HG03457 (cell line): ENCODE measurements around the gene SGTA.

ENCODE experiments used
- ATAC-seq: cut with Tn5 transposase; IDR thresholded peaks from one replicate; pipeline ENCODE4 v1.9.1; 2021; ENCODE audit warnings: moderate number of reproducible peaks; ENCODE audit not compliant: unreplicated experiment

Gene SGTA

DNA sequence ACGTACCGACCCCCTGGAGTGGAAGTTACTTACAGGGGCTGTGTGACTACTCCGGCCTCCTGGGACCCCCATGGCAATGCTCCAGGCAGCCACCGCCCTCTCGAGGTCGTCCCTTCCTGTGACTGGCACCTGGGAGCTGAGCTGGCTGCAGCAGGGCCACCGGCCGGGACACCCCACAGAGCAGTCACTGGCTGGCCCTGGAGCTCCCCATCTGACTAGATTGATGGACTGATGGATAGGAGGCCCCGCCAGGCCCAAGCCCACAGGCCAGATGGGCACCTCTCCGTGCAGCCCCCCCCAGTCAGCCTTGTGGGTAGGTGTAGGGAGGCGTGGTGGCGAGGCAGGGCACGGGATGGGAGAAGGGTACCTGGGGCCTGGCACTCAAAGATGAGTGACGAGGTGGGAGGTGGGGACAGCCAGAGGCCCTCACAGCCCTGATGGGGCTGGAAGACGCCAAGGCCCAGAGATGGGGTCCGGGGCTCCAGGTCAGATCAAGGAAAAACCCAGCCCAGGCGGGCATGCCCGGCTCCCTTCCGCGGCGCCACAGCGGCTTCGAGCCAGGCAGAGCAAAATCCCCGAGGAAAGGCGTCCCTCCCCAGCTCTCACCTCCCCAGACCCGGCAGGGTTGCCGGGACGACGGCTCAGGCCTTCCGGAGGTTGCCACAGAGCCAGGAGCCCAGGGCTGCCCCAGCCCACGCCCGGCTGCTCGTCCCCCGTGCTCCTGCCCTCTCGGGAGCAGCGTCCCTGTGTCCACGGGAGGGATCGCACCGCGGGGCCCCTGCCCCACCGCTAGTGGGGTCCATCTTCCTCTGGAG lies 51.7 kb downstream of the SGTA start:
- no peak for ATAC-seq

DNA sequence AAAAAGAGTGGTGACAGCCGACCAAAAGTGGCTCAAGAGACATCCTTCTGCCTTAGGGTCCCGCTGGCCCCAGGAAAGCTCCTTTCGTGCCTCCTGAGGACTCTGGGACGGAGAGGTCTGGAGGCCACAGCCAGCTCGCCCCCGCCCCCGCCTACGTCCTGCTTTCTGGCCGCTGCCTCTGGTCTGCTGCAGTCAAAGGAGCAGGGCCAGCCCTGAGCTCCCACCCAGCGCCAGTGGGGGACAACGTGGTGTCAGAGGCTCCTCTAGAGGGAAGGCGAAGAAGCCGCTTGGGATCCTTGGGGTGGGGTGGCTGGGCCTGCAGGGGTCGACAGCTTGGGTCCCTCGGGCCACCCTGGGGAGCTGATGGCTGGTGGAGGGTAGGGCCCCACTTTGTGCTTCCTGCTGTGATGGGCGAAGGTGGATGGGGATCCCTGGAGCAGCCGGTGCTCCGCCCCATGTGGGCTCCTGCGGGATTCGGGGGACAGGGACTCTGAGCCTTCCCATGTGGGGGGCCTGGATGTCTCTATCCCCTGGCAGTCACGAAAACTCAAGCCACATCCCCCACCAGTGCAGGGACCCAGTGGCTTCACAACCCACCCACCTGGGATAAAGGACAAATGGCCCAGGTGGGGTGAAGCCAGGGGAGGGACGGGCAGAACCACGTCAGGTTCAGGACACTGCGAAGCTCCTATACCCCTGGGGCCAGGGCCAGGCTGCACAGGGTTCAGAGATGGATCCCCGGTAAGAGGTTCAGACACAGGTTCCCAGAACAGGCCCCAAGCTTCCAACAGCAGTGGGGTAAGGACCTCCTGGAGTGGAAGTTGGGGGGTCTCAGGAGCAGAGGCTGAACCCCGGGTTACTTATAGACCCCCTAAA lies 52.9 kb downstream of the SGTA start:
- no peak for ATAC-seq

- no peak for ATAC-seq
Observed at GRCh38 chr19:2728783-2729387, 54.2 kb downstream of the SGTA start.

GRCh38 chr19:2727640-2727944 lies 55.5 kb downstream of the SGTA start:
- ATAC-seq, result no peak

GRCh38 chr19:2726904-2727639 lies 56.0 kb downstream of the SGTA start:
- ATAC-seq, result no peak

DNA sequence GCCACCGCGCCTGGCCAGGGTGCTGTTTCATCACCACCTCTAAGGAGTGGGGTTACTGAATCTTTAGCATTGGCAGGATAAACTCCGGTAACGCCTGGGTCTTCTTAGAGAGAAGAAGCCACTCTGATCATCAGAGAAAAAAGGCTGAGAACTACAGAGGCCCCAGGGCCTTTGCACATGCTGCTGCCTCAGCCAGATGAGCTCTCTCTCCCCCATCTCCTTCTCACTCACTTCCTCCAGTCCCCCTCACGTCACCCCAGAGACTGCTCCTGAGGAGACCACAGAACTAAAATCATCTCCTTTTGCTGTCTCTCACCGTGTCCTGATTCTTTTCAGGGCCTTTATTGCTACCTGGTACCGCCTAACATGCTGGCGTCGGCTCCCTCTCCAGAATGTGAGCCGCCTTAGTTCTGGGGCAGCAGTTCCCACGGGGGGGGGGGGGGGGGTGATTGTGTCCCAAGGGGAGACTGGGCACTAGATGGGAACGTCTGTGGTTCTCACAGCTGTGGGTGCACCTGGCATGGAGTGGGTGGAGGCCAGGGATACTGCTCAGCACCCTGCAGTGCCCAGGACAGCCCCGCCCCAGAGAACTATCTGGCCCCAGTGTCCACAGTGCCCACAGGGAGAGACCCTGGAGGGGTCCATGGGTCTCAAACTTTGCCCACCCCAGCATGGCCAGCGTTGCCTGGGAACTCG lies 56.8 kb downstream of the SGTA start:
- ATAC-seq, result no peak

DNA sequence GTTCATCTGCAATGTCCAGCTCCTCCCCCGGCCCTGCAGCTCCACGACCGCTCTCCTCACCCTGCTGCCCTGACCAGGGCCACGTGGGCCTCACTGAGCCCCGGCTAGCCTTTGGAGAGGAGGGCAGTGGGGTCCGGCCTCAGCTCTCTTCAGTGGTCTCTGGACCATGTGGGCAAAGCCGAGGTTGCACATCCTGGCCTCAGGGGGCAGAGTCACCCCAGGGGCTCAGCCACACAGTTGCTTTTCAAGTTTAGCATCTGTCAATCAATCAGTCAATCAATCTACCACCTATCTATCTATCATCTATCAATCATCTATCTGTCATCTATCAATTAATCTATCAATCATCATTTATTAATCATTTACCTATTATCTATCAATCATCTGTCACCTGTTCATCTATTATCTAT lies 58.9 kb downstream of the SGTA start:
- ATAC-seq, result no peak

DNA sequence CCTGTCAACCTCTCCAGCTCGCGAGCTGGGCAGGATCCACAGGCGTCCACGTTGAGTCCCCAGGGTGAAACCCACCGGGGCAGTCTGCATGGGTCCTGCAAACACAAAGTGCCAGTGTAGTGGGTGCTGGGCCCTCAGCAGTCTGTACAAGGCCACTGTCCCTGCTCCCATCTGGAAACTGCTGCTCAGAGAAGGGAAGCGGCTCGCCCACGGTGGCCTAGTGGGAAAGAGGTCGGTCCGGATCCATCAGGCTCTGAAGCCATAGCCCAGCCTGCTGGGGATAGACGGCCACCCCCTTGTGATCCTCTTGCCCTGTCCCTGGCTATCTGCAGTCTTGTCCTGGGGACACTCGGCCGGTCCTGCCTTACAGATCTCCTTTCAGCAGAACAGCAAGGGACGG lies 59.3 kb downstream of the SGTA start:
- ATAC-seq, result no peak

DNA sequence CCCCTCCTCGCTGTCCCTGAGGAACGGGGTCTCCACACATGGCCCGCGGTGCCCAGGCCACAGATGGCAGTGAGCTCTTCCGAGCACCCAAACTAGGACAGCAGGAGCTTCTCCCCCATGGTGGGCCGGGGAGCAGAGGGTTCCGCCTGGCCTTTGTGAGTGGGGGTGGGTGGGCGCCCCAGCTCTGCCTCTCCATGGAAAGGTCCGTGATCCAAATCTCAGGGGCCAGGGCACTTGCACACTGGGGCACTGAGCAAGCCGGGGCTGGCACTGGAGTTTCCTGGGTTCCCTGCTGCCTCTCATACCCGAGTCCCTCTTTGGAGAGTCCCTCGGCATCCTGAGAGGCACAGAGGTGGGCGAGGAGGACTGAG lies 59.7 kb downstream of the SGTA start:
- ATAC-seq, result no peak

- no peak for ATAC-seq
Observed at GRCh38 chr19:2722541-2723344, 60.3 kb downstream of the SGTA start.

- ATAC-seq, result no peak
Observed at GRCh38 chr19:2721570-2722540, 61.2 kb downstream of the SGTA start.

GRCh38 chr19:2720777-2721569 lies 62.1 kb downstream of the SGTA start, which contains the start of gene DIRAS1:
Gene DIRAS1 (minus strand): TSS chr19:2721372. CDS start chr19:2717806, 3,566 bp downstream.
- no peak for ATAC-seq

- ATAC-seq, result no peak
Observed at GRCh38 chr19:2719920-2720776, 62.9 kb downstream of the SGTA start.

DNA sequence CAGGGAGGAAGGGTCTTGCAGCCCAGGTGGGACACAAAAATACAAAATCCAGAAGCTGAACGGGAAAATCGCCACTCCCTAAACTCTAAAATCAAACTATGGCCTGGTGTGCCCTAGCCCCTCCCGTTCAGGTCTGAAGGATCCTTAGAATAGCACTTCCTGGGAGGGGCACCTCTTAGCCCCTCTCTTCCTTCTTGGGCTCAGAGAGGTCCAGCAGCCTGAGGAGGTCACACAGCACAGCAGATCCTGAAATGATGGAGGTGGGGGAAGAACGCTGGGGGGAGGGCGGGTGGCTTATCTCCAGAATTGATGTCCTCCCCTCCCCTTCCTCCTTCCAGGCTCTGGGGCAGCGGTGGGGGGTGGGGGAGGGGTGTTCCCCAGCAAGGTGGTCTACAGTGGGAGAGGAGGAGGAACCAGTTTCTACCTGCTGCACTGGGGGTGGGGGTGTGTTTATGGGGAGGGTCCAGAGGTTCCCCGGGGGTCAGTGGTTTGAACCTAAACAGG lies 63.8 kb downstream of the SGTA start:
- ATAC-seq, result no peak

- ATAC-seq, result no peak
Observed at GRCh38 chr19:2717638-2718541, 65.2 kb downstream of the SGTA start.
